PC-9 (cell line): ENCODE data around the gene RPL19. TPM values are rescaled to one million over a fixed set of nuclear protein-coding genes. Genes with fewer than 3 reads are reported as not detected.

Experiments used
- BruUV-seq: library from RNA; stranded (reverse); fragments of 400-500 nt; replicated peaks from 2 replicates; lab custom pipeline; 2021; lab: Mats Ljungman, UMichigan
- CTCF ChIA-PET: fragments of 300-600 bp; sonication (Branson Sonifier 250); formaldehyde crosslinking; loops from one replicate; lab custom pipeline; 2022; ENCODE audit warnings: antibody characterized with exemption; lab: Charles Lee
- POLR2A ChIA-PET: fragments of 300-600 bp; sonication (Branson Sonifier 250); formaldehyde crosslinking; loops from one replicate; lab custom pipeline; 2022; ENCODE audit warnings: antibody characterized with exemption; ENCODE audit not compliant: unreplicated experiment; lab: Charles Lee
- DNase-seq, 2 experiments: peaks; one replicate each; pipeline versions ENCODE4 v3.0.0 to v3.0.0-alpha.2; 2015 to 2022; ENCODE audit warnings: mixed read lengths in 1 of 2
- H2AFZ ChIP-seq: fragments of 200-600 bp; sonication (generic); 2 replicates; pipeline ENCODE4 v1.8.1; 2017; ENCODE audit warnings: antibody characterized with exemption
- H3F3A ChIP-seq: fragments of 200-600 bp; sonication (generic); 2 replicates; pipeline ENCODE4 v1.8.1; 2017; ENCODE audit warnings: antibody characterized with exemption, mild to moderate bottlenecking, low read depth; ENCODE audit not compliant: insufficient read depth
- H3K27ac ChIP-seq: fragments of 200-600 bp; sonication (generic); 2 replicates; pipeline ENCODE4 v1.6.1; 2016; ENCODE audit warnings: mixed run types
- H3K27me3 ChIP-seq: fragments of 200-600 bp; sonication (generic); 2 replicates; pipeline ENCODE4 v1.6.1; 2016; ENCODE audit warnings: low read depth, mixed run types; ENCODE audit not compliant: insufficient read depth
- H3K36me3 ChIP-seq: fragments of 200-600 bp; sonication (generic); 2 replicates; pipeline ENCODE4 v1.6.1; 2016; ENCODE audit warnings: low read depth, mixed run types
- H3K4me1 ChIP-seq: fragments of 200-600 bp; sonication (generic); replicated peaks from 2 replicates; pipeline ENCODE4 v1.6.1; 2016; ENCODE audit warnings: mixed run types; ENCODE audit not compliant: insufficient read depth
- H3K4me2 ChIP-seq: fragments of 200-600 bp; sonication (generic); 2 replicates; pipeline ENCODE4 v1.6.1; 2017; ENCODE audit warnings: mixed run types
- H3K4me3 ChIP-seq: fragments of 200-600 bp; sonication (generic); 2 replicates; pipeline ENCODE4 v1.6.1; 2016; ENCODE audit warnings: mixed run types
- H3K79me2 ChIP-seq: fragments of 200-600 bp; sonication (generic); 2 replicates; pipeline ENCODE4 v1.6.1; 2017; ENCODE audit warnings: low read depth, mixed run types
- H3K9me2 ChIP-seq: fragments of 200-600 bp; sonication (generic); 2 replicates; pipeline ENCODE4 v1.8.1; 2017; ENCODE audit warnings: mild to moderate bottlenecking; ENCODE audit not compliant: insufficient read depth
- H3K9me3 ChIP-seq: fragments of 200-600 bp; sonication (generic); 2 replicates; pipeline ENCODE4 v1.8.1; 2016; ENCODE audit warnings: low read depth; ENCODE audit not compliant: insufficient read depth
- H4K20me1 ChIP-seq: fragments of 200-600 bp; sonication (generic); 2 replicates; pipeline ENCODE4 v1.8.1; 2017; ENCODE audit not compliant: insufficient read depth
- CTCF ChIP-seq: fragments of 200-600 bp; sonication (generic); conservative IDR thresholded peaks from 2 replicates; pipeline ENCODE4 v1.6.1; 2017; ENCODE audit warnings: mixed run types, antibody characterized with exemption, mild to moderate bottlenecking, moderate library complexity
- EZH2 ChIP-seq: fragments of 200-600 bp; sonication (generic); IDR thresholded peaks from 2 replicates; pipeline ENCODE4 v1.8.0; 2017; ENCODE audit warnings: antibody characterized with exemption, low read depth
- intact Hi-C: fragments of 100-400 bp; cut with micrococcal nuclease; formaldehyde crosslinking; loops from one replicate; pipeline ENCODE4 v1.10.0; 2022; ENCODE audit not compliant: unreplicated experiment
- total RNA-seq: library from RNA; stranded (reverse); gene quantifications from 2 replicates; pipeline ENCODE4 v1.2.3, GENCODE V29; 2021

Gene RPL19
- total RNA-seq, 1 experiment from 2014 or later = 1,670 TPM

DNA sequence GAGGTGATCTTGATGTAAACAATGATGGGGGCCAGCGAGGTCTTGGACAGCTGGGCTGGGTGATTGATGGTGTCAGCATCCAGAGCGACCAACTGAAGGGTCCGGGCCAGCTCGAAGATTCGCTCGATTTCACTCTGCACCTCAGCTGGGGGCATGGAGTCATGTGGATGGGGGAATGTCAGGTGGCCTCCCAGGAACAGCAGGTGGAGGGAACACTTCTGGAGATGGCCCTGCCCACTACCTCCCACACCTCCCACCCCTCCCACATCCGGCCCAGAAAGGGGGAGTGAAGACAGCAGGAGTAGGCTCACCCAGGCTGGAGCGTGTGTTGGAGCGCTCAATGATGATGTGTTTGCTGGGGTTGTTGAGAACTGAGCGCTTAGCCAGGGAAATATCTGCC lies 16.4 kb upstream of the RPL19 start:
- H3K4me3 ChIP-seq = no peak overlapping the region
- H3K36me3 ChIP-seq = no peaks in the 10 kb centered on the region
- H3K4me1 ChIP-seq = peaks cover 2% of the 10 kb centered on the region
- H3F3A ChIP-seq = peaks cover 8% of the 10 kb centered on the region
- no peak for TF ChIP-seq EZH2
- TF ChIP-seq CTCF = no peak
- ChIA-PET CTCF (no interaction called here), POLR2A (no interaction called here)
- BruUV-seq = no TSS peak
- H3K27ac ChIP-seq = no peak overlapping the region
- no peaks in the 10 kb centered on the region for H3K79me2 ChIP-seq
- no peak for DNase-seq
- H4K20me1 ChIP-seq = no peaks in the 10 kb centered on the region
- H3K4me2 ChIP-seq = no peak overlapping the region
- H3K27me3 ChIP-seq = no peaks in the 10 kb centered on the region
- H2AFZ ChIP-seq = no peak overlapping the region
- no peaks in the 10 kb centered on the region for H3K9me2 ChIP-seq
- no peaks in the 10 kb centered on the region for H3K9me3 ChIP-seq
- intact Hi-C loops = no loop called here

- intact Hi-C loops = no loop called here
- CTCF ChIA-PET = interaction anchor here (0.5 kb wide), 1 partner anchor 536 kb away, joined by 30 read pairs; no protein-coding TSS in a partner anchor
- no peaks in the 10 kb centered on the region for H3K9me2 ChIP-seq
- POLR2A ChIA-PET = no interaction called here
- no peaks in the 10 kb centered on the region for H3K79me2 ChIP-seq
- no peaks in the 10 kb centered on the region for H4K20me1 ChIP-seq
- no peak overlapping the region for H2AFZ ChIP-seq
- no peaks in the 10 kb centered on the region for H3F3A ChIP-seq
- DNase-seq = no peak
- BruUV-seq = no TSS peak
- TF ChIP-seq CTCF (no peak), EZH2 (no peak)
- H3K9me3 ChIP-seq = no peaks in the 10 kb centered on the region
- H3K36me3 ChIP-seq = no peaks in the 10 kb centered on the region
- no peak overlapping the region for H3K4me2 ChIP-seq
- no peaks in the 10 kb centered on the region for H3K27me3 ChIP-seq
- H3K4me1 ChIP-seq = no peaks in the 10 kb centered on the region
- H3K27ac ChIP-seq = no peak overlapping the region
- no peak overlapping the region for H3K4me3 ChIP-seq
Observed at GRCh38 chr17:39186481-39187002, 13.5 kb upstream of the RPL19 start.

DNA sequence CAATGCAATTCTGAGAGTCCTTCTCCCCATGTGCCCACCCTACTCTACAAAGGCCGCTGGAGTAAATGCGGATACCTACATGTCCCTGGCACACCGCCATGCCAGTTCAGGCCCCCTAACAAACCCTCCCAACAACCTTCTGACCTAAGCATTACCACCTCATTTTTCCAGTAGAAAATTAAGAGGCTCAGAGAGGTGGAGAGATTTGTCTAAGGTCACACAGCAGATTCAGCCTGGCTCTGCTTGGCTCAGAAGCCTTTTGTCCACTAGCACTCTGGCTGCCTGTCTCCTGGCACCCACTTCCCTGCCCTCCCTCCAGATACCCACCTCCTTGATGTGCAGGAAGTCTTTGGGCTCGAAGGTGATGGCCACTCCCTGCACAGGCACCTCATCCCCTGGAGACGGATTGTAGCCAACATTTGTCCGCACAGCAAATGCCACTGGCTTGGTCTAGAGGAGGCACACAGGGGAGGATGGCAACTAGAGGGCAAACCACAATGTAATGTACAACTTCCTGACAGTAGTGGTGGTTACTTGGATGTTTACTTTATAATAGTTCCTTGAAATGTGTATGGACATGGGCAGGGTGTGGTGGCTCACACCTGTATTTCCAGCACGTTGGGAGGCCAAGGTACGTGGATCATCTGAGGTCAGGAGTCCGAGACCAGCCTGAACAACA lies 12.8 kb upstream of the RPL19 start:
- H2AFZ ChIP-seq = no peak overlapping the region
- DNase-seq = no peak
- ChIA-PET CTCF (no interaction called here), POLR2A (no interaction called here)
- intact Hi-C loops = no loop called here
- no peaks in the 10 kb centered on the region for H3K9me3 ChIP-seq
- H3K4me3 ChIP-seq = no peak overlapping the region
- no peak overlapping the region for H3K4me2 ChIP-seq
- no peaks in the 10 kb centered on the region for H3K4me1 ChIP-seq
- H3K79me2 ChIP-seq = no peaks in the 10 kb centered on the region
- TF ChIP-seq EZH2 = no peak
- TF ChIP-seq CTCF = no peak
- no peak overlapping the region for H3K27ac ChIP-seq
- H3K9me2 ChIP-seq = no peaks in the 10 kb centered on the region
- no peaks in the 10 kb centered on the region for H3K36me3 ChIP-seq
- H4K20me1 ChIP-seq = no peaks in the 10 kb centered on the region
- H3F3A ChIP-seq = no peaks in the 10 kb centered on the region
- H3K27me3 ChIP-seq = no peaks in the 10 kb centered on the region
- BruUV-seq = no TSS peak
